ENCODE data around the gene TMEM164.
A peak's percentile ranks its signal among the peaks of the same experiment; 100 is the strongest.
"Not testable (repeated sequence)": the region's sequence is repeated elsewhere in the genome, so short reads cannot be mapped to it uniquely, and the experiment has no call there.

Gene TMEM164

GRCh38 chrX:110145854-110146253, 142.9 kb downstream of the TMEM164 start:
- peak in 1 of 2 experiments; percentile 29 for DNase-seq (ENCODE audit: low read depth in 1 of 2, low spot score in 1 of 2)
- H3K4me3 ChIP-seq (replicated peaks; ENCODE audit: insufficient read depth, low read length), result no peak overlapping the region
- TF ChIP-seq SPI1 (IDR thresholded peaks at IDR 0.05; ENCODE audit: borderline replicate concordance, low read depth) (peak; percentile 67; the same call in 1 of the 2 replicates), CTCF (IDR thresholded peaks at IDR 0.05; ENCODE audit: insufficient read depth, low read length) (peak; percentile 18), GABPA (IDR thresholded peaks at IDR 0.05; ENCODE audit: low read depth) (no peak), POLR2AphosphoS5 (IDR thresholded peaks at IDR 0.05; ENCODE audit: low read depth) (no peak)
- H3K27ac ChIP-seq (replicated peaks), result no peak overlapping the region
- H3K27me3 ChIP-seq (ENCODE audit: insufficient read depth, poor library complexity, severe bottlenecking), result no peaks in the 10 kb centered on the region

- TF ChIP-seq POLR2AphosphoS5 (IDR thresholded peaks at IDR 0.05; ENCODE audit: low read depth) (no peak), REST (IDR thresholded peaks at IDR 0.05; ENCODE audit: insufficient replicate concordance, low read depth) (no peak), CTCF (IDR thresholded peaks at IDR 0.05; ENCODE audit: insufficient read depth, low read length) (no peak), GABPA (IDR thresholded peaks at IDR 0.05; ENCODE audit: low read depth) (no peak), SPI1 (IDR thresholded peaks at IDR 0.05; ENCODE audit: borderline replicate concordance, low read depth) (no peak)
- H3K27me3 ChIP-seq (ENCODE audit: insufficient read depth, poor library complexity, severe bottlenecking), result no peaks in the 10 kb centered on the region
- DNase-seq (ENCODE audit: low read depth in 1 of 2, low spot score in 1 of 2), result peak in 1 of 2 experiments; percentile 47
- no peak overlapping the region for H3K27ac ChIP-seq (replicated peaks)
- H3K4me3 ChIP-seq (replicated peaks; ENCODE audit: insufficient read depth, low read length), result no peak overlapping the region
Observed at GRCh38 chrX:110146521-110146920, 143.6 kb downstream of the TMEM164 start.

- TF ChIP-seq SPI1 (IDR thresholded peaks at IDR 0.05; ENCODE audit: borderline replicate concordance, low read depth) (no peak), REST (IDR thresholded peaks at IDR 0.05; ENCODE audit: insufficient replicate concordance, low read depth) (no peak), GABPA (IDR thresholded peaks at IDR 0.05; ENCODE audit: low read depth) (no peak), CTCF (IDR thresholded peaks at IDR 0.05; ENCODE audit: insufficient read depth, low read length) (no peak), POLR2AphosphoS5 (IDR thresholded peaks at IDR 0.05; ENCODE audit: low read depth) (no peak)
- no peak for DNase-seq (ENCODE audit: low read depth in 1 of 2, low spot score in 1 of 2)
- Histone ChIP-seq H3K4me3 (replicated peaks; ENCODE audit: insufficient read depth, low read length) (no peak overlapping the region), H3K27ac (replicated peaks) (no peak overlapping the region), H3K27me3 (ENCODE audit: insufficient read depth, poor library complexity, severe bottlenecking) (no peaks in the 10 kb centered on the region)
Observed at GRCh38 chrX:110153244-110153643, 150.3 kb downstream of the TMEM164 start.

- Histone ChIP-seq H3K4me3 (replicated peaks; ENCODE audit: insufficient read depth, low read length) (no peak overlapping the region), H3K27me3 (ENCODE audit: insufficient read depth, poor library complexity, severe bottlenecking) (no peaks in the 10 kb centered on the region), H3K27ac (replicated peaks) (no peak overlapping the region)
- TF ChIP-seq POLR2AphosphoS5 (IDR thresholded peaks at IDR 0.05; ENCODE audit: low read depth) (no peak), GABPA (IDR thresholded peaks at IDR 0.05; ENCODE audit: low read depth) (no peak), SPI1 (IDR thresholded peaks at IDR 0.05; ENCODE audit: borderline replicate concordance, low read depth) (no peak), CTCF (IDR thresholded peaks at IDR 0.05; ENCODE audit: insufficient read depth, low read length) (no peak), REST (IDR thresholded peaks at IDR 0.05; ENCODE audit: insufficient replicate concordance, low read depth) (no peak)
- no peak for DNase-seq (ENCODE audit: low read depth in 1 of 2, low spot score in 1 of 2)
Observed at GRCh38 chrX:110153896-110154295, 151.0 kb downstream of the TMEM164 start.

GRCh38 chrX:110154328-110154727, 151.4 kb downstream of the TMEM164 start:
- H3K4me3 ChIP-seq (replicated peaks; ENCODE audit: insufficient read depth, low read length); H3K27me3 ChIP-seq (ENCODE audit: insufficient read depth, poor library complexity, severe bottlenecking); DNase-seq (ENCODE audit: low read depth in 1 of 2, low spot score in 1 of 2): not testable (repeated sequence)

More at GRCh38 chrX:110154328-110154727, 151.4 kb downstream of the TMEM164 start:
- not testable (repeated sequence) for H3K27ac ChIP-seq (replicated peaks)
